Endothelial cell of umbilical vein (primary cell): Measurements from ENCODE around the gene KCNK1. TPM values are rescaled to one million over a fixed set of nuclear protein-coding genes. Genes with fewer than 3 reads are reported as not detected.

Experiments used
- BruUV-seq: library from RNA; stranded (reverse); fragments of 400-500 nt; replicated peaks from 2 replicates; lab custom pipeline; 2021; lab: Mats Ljungman, UMichigan
- CTCF ChIA-PET: fragments of 300-600, 350-600 bp; sonication (Branson Sonifier 250); formaldehyde crosslinking; loops from one replicate; lab custom pipeline; 2021; ENCODE audit warnings: antibody characterized with exemption, inconsistent platforms; lab: Charles Lee
- POLR2A ChIA-PET: fragments of 300-600, 350-600 bp; sonication (Branson Sonifier 250); formaldehyde crosslinking; loops from one replicate; lab custom pipeline; 2021; ENCODE audit warnings: antibody characterized with exemption, inconsistent platforms; lab: Charles Lee
- DNase-seq: peaks from one replicate; pipeline ENCODE4 v3.0.0-alpha.2; 2011; ENCODE audit warnings: low read depth, low spot score
- FAIRE-seq: peaks from 2 replicates; lab custom pipeline; 2011; peaks lifted over from hg19 to GRCh38; lab: Jason Lieb, UNC
- H2AFZ ChIP-seq: 2 replicates; pipeline ENCODE4 v1.6.0; 2012; ENCODE audit warnings: low read depth, low read length, control low read depth, inconsistent platforms
- H3K27ac ChIP-seq: 2 replicates; pipeline ENCODE4 v1.5.1; 2011; ENCODE audit warnings: low read depth, mild to moderate bottlenecking, control low read depth, low read length, moderate library complexity; ENCODE audit not compliant: insufficient read depth
- H3K27me3 ChIP-seq, 2 experiments: 2 replicates each; pipeline versions ENCODE4 v1.6.0 to v1.6.1; 2011; ENCODE audit warnings: low read length in 2 of 2, mixed read lengths in 1 of 2; ENCODE audit not compliant: control insufficient read depth in 2 of 2, insufficient read depth in 2 of 2
- H3K36me3 ChIP-seq, 2 experiments: 2 replicates in 1 of 2; 3 replicates in 1 of 2; pipeline ENCODE4 v1.5.1; 2011; ENCODE audit warnings: low read length in 2 of 2, mild to moderate bottlenecking in 1 of 2, moderate library complexity in 1 of 2; ENCODE audit not compliant: control insufficient read depth in 2 of 2, insufficient read depth in 2 of 2; ENCODE audit errors: extremely low read depth in 1 of 2
- H3K4me1 ChIP-seq: 3 replicates; pipeline ENCODE4 v1.5.1; 2011; ENCODE audit warnings: mild to moderate bottlenecking, low read length; ENCODE audit not compliant: control insufficient read depth, insufficient read depth; ENCODE audit errors: extremely low read depth
- H3K4me2 ChIP-seq: 2 replicates; pipeline ENCODE4 v1.6.1; 2011; ENCODE audit warnings: low read length, control low read depth, mixed read lengths; ENCODE audit not compliant: insufficient read depth
- H3K4me3 ChIP-seq, 3 experiments: fragments of 200-600 bp in 1 of 3; sonication (generic), shearing (Covaris generic) in 1 of 3; replicated peaks in 1 of 3; 2 replicates each; pipeline ENCODE4 v1.5.1; 2011 to 2016; ENCODE audit warnings: control low read depth in 3 of 3, low read length in 3 of 3, mild to moderate bottlenecking in 2 of 3, inconsistent platforms in 1 of 3, low read depth in 1 of 3, moderate library complexity in 1 of 3; ENCODE audit not compliant: insufficient read depth in 1 of 3
- H3K79me2 ChIP-seq: 2 replicates; pipeline ENCODE4 v1.6.0; 2012; ENCODE audit warnings: low read length, inconsistent platforms; ENCODE audit not compliant: control insufficient read depth, insufficient read depth
- H3K9ac ChIP-seq: replicated peaks from 2 replicates; pipeline ENCODE3; 2011; ENCODE audit warnings: low read length, control low read depth; ENCODE audit not compliant: insufficient read depth; ENCODE audit errors: extremely low read depth
- H3K9me1 ChIP-seq: replicated peaks from 3 replicates; pipeline ENCODE4 v1.6.0; 2011; ENCODE audit warnings: mild to moderate bottlenecking, low read length; ENCODE audit not compliant: control insufficient read depth, insufficient read depth; ENCODE audit errors: extremely low read depth
- H3K9me3 ChIP-seq: replicated peaks from 2 replicates; pipeline ENCODE4 v1.5.1; 2012; ENCODE audit warnings: low read length, inconsistent platforms; ENCODE audit not compliant: control insufficient read depth, insufficient read depth
- H4K20me1 ChIP-seq: replicated peaks from 2 replicates; pipeline ENCODE3; 2011; ENCODE audit warnings: mild to moderate bottlenecking, low read length; ENCODE audit not compliant: control insufficient read depth, insufficient read depth; ENCODE audit errors: extremely low read depth
- CTCF ChIP-seq, 2 donors: IDR thresholded peaks; 1 replicate in 1 of 2; 2 replicates in 1 of 2; pipeline ENCODE4 v1.5.1; 2011; ENCODE audit warnings: low read length in 2 of 2, mild to moderate bottlenecking in 2 of 2, moderate library complexity in 2 of 2, control low read depth in 1 of 2, inconsistent platforms in 1 of 2, low read depth in 1 of 2; ENCODE audit not compliant: insufficient read depth in 1 of 2; ENCODE audit errors: extremely low read depth in 1 of 2
- EZH2 ChIP-seq: IDR thresholded peaks from 2 replicates; pipeline ENCODE4 v1.6.1; 2012; ENCODE audit warnings: borderline replicate concordance, low read depth, mild to moderate bottlenecking, moderate library complexity, low read length, inconsistent platforms; ENCODE audit not compliant: severe bottlenecking
- FOS ChIP-seq: IDR thresholded peaks from 2 replicates; pipeline ENCODE4 v1.6.1; 2011; ENCODE audit warnings: mild to moderate bottlenecking, low read length, moderate library complexity, borderline replicate concordance; ENCODE audit not compliant: insufficient read depth
- GATA2 ChIP-seq: IDR thresholded peaks from 2 replicates; pipeline ENCODE4 v1.7.0; 2011; ENCODE audit warnings: low read depth, mild to moderate bottlenecking, moderate library complexity, mixed read lengths, low read length; ENCODE audit not compliant: insufficient read length, insufficient read depth
- JUN ChIP-seq: IDR thresholded peaks from 2 replicates; pipeline ENCODE4 v1.6.1; 2011; ENCODE audit warnings: borderline replicate concordance, low read depth; ENCODE audit not compliant: insufficient read length, insufficient read depth
- MAX ChIP-seq: IDR thresholded peaks from 2 replicates; pipeline ENCODE4 v1.6.1; 2011; ENCODE audit not compliant: insufficient read depth, insufficient read length
- MYC ChIP-seq: IDR thresholded peaks from one replicate; pipeline ENCODE4 v1.6.1; 2011; ENCODE audit warnings: mild to moderate bottlenecking, low read depth, low read length
- POLR2A ChIP-seq: IDR thresholded peaks from 2 replicates; pipeline ENCODE4 v1.6.1; 2012; ENCODE audit warnings: low read depth, mild to moderate bottlenecking, control low read depth, low read length
- POLR2AphosphoS5 ChIP-seq: IDR thresholded peaks from 2 replicates; pipeline ENCODE4 v1.6.1; 2012; ENCODE audit warnings: low read depth, mild to moderate bottlenecking, control low read depth, low read length, moderate library complexity; ENCODE audit not compliant: insufficient read depth
- dilution Hi-C: fragments of 300-500 bp; cut with MboI; formaldehyde crosslinking; loops from one replicate; pipeline ENCODE4 v1.15.0; 2019; ENCODE audit warnings: low sequenced_read_pairs; ENCODE audit not compliant: extremely low pct_ligation_motif_present
- intact Hi-C: fragments of 100-400 bp; cut with micrococcal nuclease; formaldehyde crosslinking; loops from one replicate; pipeline ENCODE4 v1.10.0; 2022
- polyA plus RNA-seq, 4 experiments: library from polyadenylated mRNA; depleted of rRNA in 3 of 4; stranded (reverse) in 3 of 4; unstranded in 1 of 4; fragments of >200 nt; gene quantifications; 2 replicates each; pipeline versions ENCODE4 v1.2.1 to v1.2.3, GENCODE V29; 2011 to 2012; ENCODE audit warnings: missing spikeins in 1 of 4
- total RNA-seq: library from RNA; stranded (reverse); gene quantifications from 2 replicates; pipeline ENCODE4 v1.2.3, GENCODE V29; 2021

KCNK1 gene
- total and polyA plus RNA-seq, 2 donors (not counting 3 experiments of a cell fraction or from before 2014, with no cell fraction given): 0.83 to 2.8 TPM

GRCh38 chr1:233704898-233705723, 91.2 kb downstream of the KCNK1 start:
- no peak overlapping the region for H3K4me3 ChIP-seq
- no peaks in the 10 kb centered on the region for H3K9me3 ChIP-seq
- dilution Hi-C loops: no loop called here
- TF ChIP-seq GATA2 (no peak), POLR2A (no peak), JUN (no peak), MAX (no peak), POLR2AphosphoS5 (no peak), CTCF (IDR thresholded peaks at IDR 0.05; ENCODE audit: extremely low read depth in 1 of 2, insufficient read depth in 1 of 2, low read depth in 1 of 2, low read length in 2 of 2) (no peak), EZH2 (no peak), FOS (no peak), MYC (no peak)
- H3K4me2 ChIP-seq: no peak overlapping the region
- H3K9me1 ChIP-seq: no peaks in the 10 kb centered on the region
- DNase-seq (no peak), FAIRE-seq (no peak)
- ChIA-PET POLR2A (no interaction called here), CTCF (no interaction called here)
- no peaks in the 10 kb centered on the region for H3K4me1 ChIP-seq
- no peak overlapping the region for H3K27ac ChIP-seq
- no peak overlapping the region for H3K9ac ChIP-seq
- BruUV-seq: no TSS peak
- no peaks in the 10 kb centered on the region for H3K79me2 ChIP-seq
- no peaks in the 10 kb centered on the region for H3K36me3 ChIP-seq
- H3K27me3 ChIP-seq: no peaks in the 10 kb centered on the region
- intact Hi-C loops: no loop called here
- H2AFZ ChIP-seq: no peak overlapping the region
- no peaks in the 10 kb centered on the region for H4K20me1 ChIP-seq
